NCI-H2081 treated with DMSO at 0.1 percent for 48 hours (cell line): ENCODE measurements around the gene NRAS.

ENCODE experiments used
- DNase-seq: peaks from one replicate; lab custom pipeline; 2025; lab: John Stamatoyannopoulos, UW

Gene NRAS

GRCh38 chr1:114676115-114676514, 40.5 kb downstream of the NRAS start:
- no peak for DNase-seq

- DNase-seq, result no peak
Observed at GRCh38 chr1:114671939-114672275, 44.7 kb downstream of the NRAS start.

GRCh38 chr1:114671011-114671938, 45.3 kb downstream of the NRAS start:
- DNase-seq, result no peak

GRCh38 chr1:114670083-114671010, 46.2 kb downstream of the NRAS start:
- DNase-seq, result no peak

- DNase-seq, result no peak
Observed at GRCh38 chr1:114669562-114670082, 46.9 kb downstream of the NRAS start, which contains the start of gene DENND2C. TSS of gene DENND2C (minus strand) at chr1:114670049. CDS start at chr1:114625984, 44,065 bp downstream.

GRCh38 chr1:114668784-114669561, 47.6 kb downstream of the NRAS start:
- no peak for DNase-seq

- no peak for DNase-seq
Observed at GRCh38 chr1:114668373-114668772, 48.2 kb downstream of the NRAS start.

GRCh38 chr1:114666954-114667353, 49.6 kb downstream of the NRAS start:
- no peak for DNase-seq

GRCh38 chr1:114660238-114660637, 56.3 kb downstream of the NRAS start:
- DNase-seq, result no peak
